Measurements from ENCODE around the gene ELANE. TPM values are rescaled to one million over a fixed set of nuclear protein-coding genes. Genes with fewer than 3 reads are reported as not detected.
"Not testable (repeated sequence)": the region's sequence is repeated elsewhere in the genome, so short reads cannot be mapped to it uniquely, and the experiment has no call there.

The ELANE gene
- total RNA-seq, 1 experiment from 2014 or later: not detected

GRCh38 chr19:835210-835810 lies 16.8 kb upstream of the ELANE start:
- H3K9me3 ChIP-seq: no peaks in the 10 kb centered on the region
- no peak overlapping the region for H3K4me3 Mint-ChIP-seq (ENCODE audit: unreplicated experiment)
- H3K9me3 Mint-ChIP-seq (ENCODE audit: unreplicated experiment): no peaks in the 10 kb centered on the region
- H3K27ac Mint-ChIP-seq (ENCODE audit: unreplicated experiment): no peak overlapping the region
- no peak for DNase-seq
- H3K4me3 ChIP-seq (ENCODE audit: low read depth, low read length): no peak overlapping the region
- BruUV-seq (replicated peaks): no TSS peak
- H3K27me3 ChIP-seq (replicated peaks; ENCODE audit: control insufficient read depth, insufficient read depth, low read length): no peaks in the 10 kb centered on the region
- H3K4me1 Mint-ChIP-seq (ENCODE audit: low read depth, unreplicated experiment): no peaks in the 10 kb centered on the region
- H3K27me3 Mint-ChIP-seq (ENCODE audit: insufficient read depth, unreplicated experiment): no peaks in the 10 kb centered on the region
- no peaks in the 10 kb centered on the region for H3K4me1 ChIP-seq
- H3K36me3 Mint-ChIP-seq (ENCODE audit: insufficient read depth, unreplicated experiment): no peaks in the 10 kb centered on the region
- H3K36me3 ChIP-seq (ENCODE audit: control insufficient read depth, insufficient read depth, low read length): no peaks in the 10 kb centered on the region
- intact Hi-C loops (cut with micrococcal nuclease; ENCODE audit: unreplicated experiment): no loop called here
- ChIA-PET POLR2A (interaction anchor here (0.6 kb wide), 1 partner anchor 42 kb away, joined by 5 read pairs; no protein-coding TSS in a partner anchor), CTCF (no interaction called here)
- TF ChIP-seq, protein P1, sequence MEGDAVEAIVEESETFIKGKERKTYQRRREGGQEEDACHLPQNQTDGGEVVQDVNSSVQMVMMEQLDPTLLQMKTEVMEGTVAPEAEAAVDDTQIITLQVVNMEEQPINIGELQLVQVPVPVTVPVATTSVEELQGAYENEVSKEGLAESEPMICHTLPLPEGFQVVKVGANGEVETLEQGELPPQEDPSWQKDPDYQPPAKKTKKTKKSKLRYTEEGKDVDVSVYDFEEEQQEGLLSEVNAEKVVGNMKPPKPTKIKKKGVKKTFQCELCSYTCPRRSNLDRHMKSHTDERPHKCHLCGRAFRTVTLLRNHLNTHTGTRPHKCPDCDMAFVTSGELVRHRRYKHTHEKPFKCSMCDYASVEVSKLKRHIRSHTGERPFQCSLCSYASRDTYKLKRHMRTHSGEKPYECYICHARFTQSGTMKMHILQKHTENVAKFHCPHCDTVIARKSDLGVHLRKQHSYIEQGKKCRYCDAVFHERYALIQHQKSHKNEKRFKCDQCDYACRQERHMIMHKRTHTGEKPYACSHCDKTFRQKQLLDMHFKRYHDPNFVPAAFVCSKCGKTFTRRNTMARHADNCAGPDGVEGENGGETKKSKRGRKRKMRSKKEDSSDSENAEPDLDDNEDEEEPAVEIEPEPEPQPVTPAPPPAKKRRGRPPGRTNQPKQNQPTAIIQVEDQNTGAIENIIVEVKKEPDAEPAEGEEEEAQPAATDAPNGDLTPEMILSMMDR (IDR thresholded peaks at IDR 0.05; ENCODE audit: insufficient read depth in 1 of 2, low read depth in 1 of 2, low read length in 1 of 2, severe bottlenecking in 1 of 2, unreplicated experiment in 1 of 2): no peak

- Histone ChIP-seq H3K4me1 (no peaks in the 10 kb centered on the region), H3K4me3 (ENCODE audit: low read depth, low read length) (no peak within 1 kb of the TSS), H3K27me3 (replicated peaks; ENCODE audit: control insufficient read depth, insufficient read depth, low read length) (no peaks in the 10 kb centered on the region), H3K9me3 (no peaks in the 10 kb centered on the region), H3K36me3 (ENCODE audit: control insufficient read depth, insufficient read depth, low read length) (no peaks in the 10 kb centered on the region)
- Mint-ChIP-seq H3K27me3 (ENCODE audit: insufficient read depth, unreplicated experiment) (peaks cover 7% of the 10 kb centered on the region), H3K4me3 (ENCODE audit: unreplicated experiment) (peak within 1 kb of the TSS; percentile 20), H3K4me1 (ENCODE audit: low read depth, unreplicated experiment) (no peaks in the 10 kb centered on the region), H3K36me3 (ENCODE audit: insufficient read depth, unreplicated experiment) (peaks cover 13% of the 10 kb centered on the region), H3K9me3 (ENCODE audit: unreplicated experiment) (peaks cover 9% of the 10 kb centered on the region), H3K27ac (ENCODE audit: unreplicated experiment) (no peak within 1 kb of the TSS)
- CTCF ChIA-PET: no interaction called here
- intact Hi-C loops (cut with micrococcal nuclease; ENCODE audit: unreplicated experiment): no loop called here
- no peak for DNase-seq
- no TSS peak for BruUV-seq (replicated peaks)
- POLR2A ChIA-PET: no interaction called here
- TF ChIP-seq, protein P1 (IDR thresholded peaks at IDR 0.05; ENCODE audit: insufficient read depth in 1 of 2, low read depth in 1 of 2, low read length in 1 of 2, severe bottlenecking in 1 of 2, unreplicated experiment in 1 of 2): no peak
Observed at GRCh38 chr19:840519-841206, 11.4 kb upstream of the ELANE start, which contains the start of gene PRTN3. Gene PRTN3 (plus strand): TSS chr19:840999. CDS start chr19:841009, 10 bp downstream.

- H3K9me3 Mint-ChIP-seq (ENCODE audit: unreplicated experiment); intact Hi-C loops (cut with micrococcal nuclease; ENCODE audit: unreplicated experiment); H3K9me3 ChIP-seq; H3K27me3 ChIP-seq (replicated peaks; ENCODE audit: control insufficient read depth, insufficient read depth, low read length); H3K27ac Mint-ChIP-seq (ENCODE audit: unreplicated experiment); H3K4me3 ChIP-seq (ENCODE audit: low read depth, low read length); H3K4me1 ChIP-seq; DNase-seq; H3K36me3 ChIP-seq (ENCODE audit: control insufficient read depth, insufficient read depth, low read length); H3K27me3 Mint-ChIP-seq (ENCODE audit: insufficient read depth, unreplicated experiment); H3K4me1 Mint-ChIP-seq (ENCODE audit: low read depth, unreplicated experiment); BruUV-seq (replicated peaks): not testable (repeated sequence)
- peaks cover 13% of the 10 kb centered on the region for H3K36me3 Mint-ChIP-seq (ENCODE audit: insufficient read depth, unreplicated experiment)
- H3K4me3 Mint-ChIP-seq (ENCODE audit: unreplicated experiment): peak overlapping the region; percentile 75
- CTCF ChIA-PET: interaction anchor here (0.6 to 1.0 kb wide), 2 partner anchors 77 to 148 kb away, joined by 3 read pairs; no protein-coding TSS in a partner anchor
- POLR2A ChIA-PET: interaction anchor here (0.6 kb wide), 2 partner anchors 60 to 1446 kb away, joined by 6 to 7 read pairs; no protein-coding TSS in a partner anchor
Observed at GRCh38 chr19:842802-843179, 9.3 kb upstream of the ELANE start.

All from Caco-2 (cell line).